UCSD-AML1 (cell line): ENCODE data around the gene PIGK.
"Not testable (repeated sequence)": the region's sequence is repeated elsewhere in the genome, so short reads cannot be mapped to it uniquely, and the experiment has no call there.

Experiments
- DNase-seq: peaks from one replicate; lab custom pipeline; 2025; ENCODE audit not compliant: unreplicated experiment; lab: John Stamatoyannopoulos, UW

PIGK gene

GRCh38 chr1:77197351-77197750, 21.9 kb downstream of the PIGK start:
- no peak for DNase-seq

DNA sequence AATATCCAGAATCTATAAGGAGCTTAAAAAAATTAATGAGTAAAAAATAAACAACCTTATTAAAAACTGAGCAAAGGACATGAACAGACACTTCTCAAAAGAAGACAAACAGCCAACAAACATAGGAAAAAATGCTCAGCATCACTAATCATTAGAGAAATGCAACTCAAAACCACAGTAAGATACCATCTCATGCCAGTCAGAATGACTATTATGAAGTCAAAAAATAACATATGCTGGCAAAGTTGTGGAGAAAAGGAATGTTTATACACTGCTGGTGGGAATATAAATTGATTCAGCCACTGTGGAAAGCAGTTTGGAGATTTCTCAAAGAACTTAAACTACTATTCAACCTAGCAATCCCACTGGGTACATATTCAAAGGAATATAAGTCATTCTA, 25.3 kb downstream of the PIGK start:
- no peak for DNase-seq

DNA sequence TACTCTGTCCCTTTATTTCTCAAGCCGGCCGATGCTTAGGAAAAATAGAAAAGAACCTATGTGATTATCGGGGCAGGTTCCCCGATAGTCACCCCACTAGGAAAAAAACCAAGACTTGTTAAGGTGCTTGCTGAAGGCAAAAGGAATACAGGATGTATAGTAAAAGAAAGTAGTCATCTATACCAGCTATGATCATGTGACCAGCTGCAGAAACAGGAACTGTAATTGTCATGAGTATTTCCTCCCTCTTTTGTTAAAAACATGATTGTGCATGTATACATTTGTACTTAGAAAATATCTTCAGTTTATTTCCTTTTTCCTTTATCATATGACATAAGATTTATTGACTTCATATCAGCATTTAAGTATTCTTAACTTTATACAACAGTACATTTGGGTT, 30.5 kb downstream of the PIGK start:
- DNase-seq, result no peak

DNA sequence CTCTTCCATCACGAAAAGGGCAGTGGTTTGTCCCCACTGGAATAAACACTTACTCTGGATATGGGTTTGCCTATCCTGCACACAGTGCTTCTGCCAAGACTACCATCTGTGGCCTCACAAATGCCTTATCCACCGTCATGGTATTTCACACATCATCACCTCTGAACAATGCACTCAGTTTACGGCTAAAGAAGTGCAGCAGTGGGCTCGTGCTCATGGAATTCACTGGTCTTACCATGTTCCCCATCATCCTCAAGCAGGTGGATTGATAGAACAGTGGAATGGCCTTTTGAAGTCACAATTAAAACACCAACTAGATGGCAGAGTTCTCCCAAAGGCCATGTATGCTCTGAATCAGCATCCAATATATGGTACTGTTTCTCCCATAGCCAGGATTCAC, 32.3 kb downstream of the PIGK start:
- DNase-seq, result not testable (repeated sequence)

DNA sequence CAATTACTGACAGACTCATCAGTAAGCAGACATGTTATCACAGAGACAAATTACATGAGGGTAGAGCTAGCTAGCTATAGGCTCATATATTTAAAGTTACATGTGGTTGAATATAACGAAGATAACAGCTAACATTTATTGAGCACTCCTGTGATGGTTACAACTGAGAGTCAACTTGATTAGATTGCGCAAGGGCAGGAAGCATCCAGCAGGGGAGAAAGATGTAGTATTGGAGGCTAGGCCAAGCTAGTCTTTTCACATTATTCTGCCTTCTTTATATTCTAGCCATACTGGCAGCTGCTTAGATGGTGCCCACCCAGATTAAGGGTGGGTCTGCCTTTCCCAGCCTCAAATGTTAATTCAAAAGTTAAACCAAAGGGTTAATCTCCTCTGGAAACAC, 37.1 kb downstream of the PIGK start:
- DNase-seq, result no peak

- DNase-seq, result no peak
These were observed 39.6 kb downstream of the PIGK start for GRCh38 chr1:77179632-77180031.

DNA sequence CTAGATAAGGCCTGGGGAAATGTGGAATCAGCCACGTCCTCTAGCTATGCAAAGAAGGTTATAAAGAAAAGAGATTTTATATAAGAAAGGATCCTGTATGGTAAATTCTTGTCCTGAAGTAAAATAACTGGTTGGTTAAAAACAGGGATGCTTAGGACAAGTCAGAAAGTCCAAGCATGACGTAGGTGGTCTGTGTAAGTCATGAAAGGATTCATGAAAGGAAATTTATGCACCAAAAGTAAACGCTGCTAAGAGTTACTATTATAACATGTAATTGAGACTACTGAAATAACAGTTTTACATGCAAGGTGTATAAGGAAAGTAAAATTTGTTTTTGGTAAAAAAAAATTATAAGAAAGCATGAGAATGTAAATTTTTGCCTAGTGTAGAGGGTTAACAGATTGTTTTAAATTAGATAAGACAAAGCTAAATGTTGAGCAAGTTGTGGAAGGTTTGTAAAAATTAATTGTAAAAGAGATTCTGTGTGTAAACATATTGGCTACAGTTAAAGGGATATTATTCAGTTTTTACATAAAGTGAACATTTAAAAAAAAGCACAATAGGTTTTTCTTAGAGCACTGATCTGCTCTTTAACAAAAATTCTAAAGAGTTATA, 43.9 kb downstream of the PIGK start:
- DNase-seq, result no peak

DNA sequence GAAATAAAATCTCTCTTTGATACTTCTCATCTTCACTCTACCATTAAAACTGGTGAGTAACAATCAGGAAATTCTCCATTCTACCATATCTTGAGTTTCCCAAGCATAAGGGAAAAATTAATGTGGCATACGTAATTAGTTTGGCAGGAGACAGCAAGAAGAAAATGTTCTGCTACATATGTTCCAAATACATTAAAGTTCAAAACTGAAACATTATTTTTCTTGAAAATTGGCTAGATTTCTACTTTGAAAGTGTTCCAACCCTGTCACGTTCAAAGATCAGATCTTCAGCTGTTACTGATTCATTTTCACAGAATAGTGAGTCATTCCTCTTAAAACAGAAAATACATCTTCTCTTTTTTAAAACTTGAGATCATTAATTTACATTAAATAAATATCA, 48.5 kb downstream of the PIGK start:
- no peak for DNase-seq

DNA sequence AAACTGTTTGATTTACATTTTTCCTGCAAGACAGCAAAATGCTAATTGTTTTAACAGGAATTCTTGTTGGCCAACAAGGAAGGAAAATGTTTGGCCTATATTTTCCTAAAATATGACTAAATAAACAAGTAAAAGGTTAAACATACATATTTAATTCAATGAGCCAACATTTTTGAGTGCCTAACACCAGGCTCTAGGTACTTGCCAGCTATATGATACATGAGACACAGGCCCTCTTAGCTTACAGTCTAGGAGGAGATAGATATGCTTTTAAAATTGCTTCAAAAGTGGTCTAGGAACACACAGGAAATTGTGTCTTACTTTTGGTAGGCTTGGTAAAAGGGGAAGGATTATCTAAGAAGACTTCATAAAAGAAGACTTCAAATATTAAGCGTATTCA, 50.9 kb downstream of the PIGK start:
- DNase-seq, result no peak

- DNase-seq, result no peak
These were observed 54.7 kb downstream of the PIGK start for GRCh38 chr1:77164434-77164944.

- DNase-seq, result not testable (repeated sequence)
These were observed 59.5 kb downstream of the PIGK start for GRCh38 chr1:77159706-77160105.

DNA sequence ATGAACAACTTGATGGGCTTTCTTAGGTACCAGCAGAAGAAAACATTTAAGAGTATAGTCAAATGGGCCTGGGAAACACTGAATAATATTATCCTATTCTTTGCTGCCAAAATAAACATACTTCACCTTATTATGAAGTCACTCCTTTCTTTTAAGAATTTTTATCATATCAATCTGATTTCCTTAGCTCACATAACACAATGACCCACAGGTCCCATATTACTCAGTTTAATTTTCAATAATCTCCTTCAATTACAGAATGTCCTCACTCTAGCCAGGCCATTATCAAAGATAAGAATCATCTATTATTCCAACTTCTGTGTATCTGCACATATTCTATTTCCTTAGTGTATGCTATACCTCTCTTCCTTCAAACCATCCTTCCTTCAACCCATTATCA, 63.0 kb downstream of the PIGK start:
- DNase-seq, result no peak

DNA sequence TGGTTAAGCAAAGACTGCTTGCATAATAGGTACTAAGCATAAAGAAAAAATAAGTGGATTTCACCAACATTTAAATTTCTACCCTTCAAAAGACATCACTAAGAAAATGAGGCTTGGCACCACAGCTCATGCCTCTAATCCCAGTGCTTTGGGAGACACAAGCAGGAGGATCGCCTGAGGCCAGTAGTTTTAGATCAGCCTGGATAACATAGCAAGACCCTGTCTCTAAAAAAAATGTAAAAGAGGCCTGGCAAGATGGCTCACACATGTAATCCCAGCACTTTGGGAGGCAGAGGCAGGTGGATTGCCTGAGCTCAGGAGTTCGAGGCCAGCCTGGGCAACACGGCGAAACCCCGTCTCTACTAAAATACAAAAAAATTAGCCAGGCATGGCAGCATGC, 73.0 kb downstream of the PIGK start:
- DNase-seq, result no peak

DNA sequence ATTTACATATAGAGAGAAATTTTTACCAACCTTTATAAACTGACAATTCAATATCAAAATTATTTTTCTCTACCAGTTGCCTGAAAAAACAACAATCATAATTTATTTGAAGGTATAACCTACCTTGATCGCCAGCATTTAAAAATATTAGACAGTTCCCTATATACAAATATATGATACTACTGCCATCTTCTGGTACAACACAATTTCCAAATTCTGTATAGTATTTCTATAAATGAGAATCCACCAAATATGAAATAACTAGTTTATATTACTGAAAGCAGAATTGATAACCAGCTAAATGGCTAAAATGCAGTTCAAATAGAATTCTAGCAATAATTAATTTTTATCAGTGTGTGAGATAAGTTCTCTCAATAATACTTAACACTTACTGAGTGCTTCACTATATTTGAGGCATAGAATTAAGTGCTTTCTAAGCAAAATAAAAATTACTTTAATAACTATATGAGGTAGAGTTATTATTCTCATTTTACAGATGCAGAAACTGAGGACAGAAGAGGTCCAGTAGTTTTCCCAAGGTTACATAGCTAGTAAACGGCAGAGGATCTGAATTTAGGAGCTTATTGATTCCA, 75.6 kb downstream of the PIGK start:
- DNase-seq, result no peak

DNA sequence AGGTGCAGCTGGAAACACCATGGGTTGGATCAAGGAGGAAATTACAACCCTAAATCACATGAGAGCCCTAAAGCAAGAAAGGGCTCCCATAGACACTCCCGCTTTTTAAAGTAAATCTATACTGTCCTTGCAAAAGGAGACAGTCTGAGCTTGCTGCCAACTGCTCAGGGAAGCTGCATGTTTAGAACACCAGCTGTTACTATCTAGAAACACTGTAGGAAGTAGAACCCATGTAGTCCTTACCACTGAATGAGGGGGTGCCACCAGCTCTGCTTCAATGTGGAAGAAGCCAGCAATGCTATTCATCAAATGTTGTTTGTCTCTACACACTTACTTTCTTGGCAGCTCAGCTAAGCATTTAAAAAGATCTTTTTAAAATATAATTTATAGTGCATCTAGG, 79.8 kb downstream of the PIGK start:
- no peak for DNase-seq

GRCh38 chr1:77134359-77134758, 84.9 kb downstream of the PIGK start:
- no peak for DNase-seq

- DNase-seq, result no peak
These were observed 85.4 kb downstream of the PIGK start for GRCh38 chr1:77133731-77134358.

DNA sequence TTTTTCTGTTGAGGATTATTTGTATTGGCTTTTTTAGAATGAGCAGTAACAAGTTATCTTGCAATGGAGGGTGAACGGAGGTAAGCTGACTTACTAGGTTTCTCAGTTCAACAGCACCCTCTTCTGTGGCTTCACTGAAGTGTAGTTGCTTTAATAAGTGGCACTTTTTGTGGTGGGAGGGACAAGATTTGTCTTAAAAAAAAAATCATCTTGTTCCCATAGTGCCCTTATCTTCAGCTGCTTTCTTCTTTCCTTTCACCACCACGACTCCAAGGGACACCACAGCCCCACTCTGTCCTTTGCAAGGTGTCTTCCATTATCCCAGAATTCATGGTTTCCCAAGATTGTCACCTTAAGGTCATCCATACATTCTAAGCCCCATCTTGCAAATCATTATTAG, 92.9 kb downstream of the PIGK start:
- DNase-seq, result no peak

DNA sequence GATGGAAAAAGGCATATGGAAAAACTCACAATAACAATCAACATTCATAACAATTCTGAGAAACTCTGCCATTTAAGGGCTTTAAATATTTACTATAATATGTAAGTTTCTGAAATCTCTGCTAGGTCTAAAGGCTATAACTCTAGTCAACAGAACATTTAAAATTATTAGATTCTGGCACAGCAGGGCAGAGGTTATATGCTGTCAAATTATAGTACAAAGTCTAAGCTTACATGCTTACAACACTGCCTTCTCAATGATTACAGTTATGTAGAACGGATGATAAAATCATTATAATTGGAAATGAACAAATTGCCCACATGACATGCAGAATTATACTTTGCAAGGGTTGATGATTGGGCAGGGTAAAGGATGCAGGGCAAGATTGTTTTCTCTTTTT, 97.7 kb downstream of the PIGK start:
- no peak for DNase-seq

GRCh38 chr1:77120950-77121349, 98.3 kb downstream of the PIGK start:
- no peak for DNase-seq

- DNase-seq, result no peak
These were observed 100.5 kb downstream of the PIGK start for GRCh38 chr1:77118712-77119111.

DNA sequence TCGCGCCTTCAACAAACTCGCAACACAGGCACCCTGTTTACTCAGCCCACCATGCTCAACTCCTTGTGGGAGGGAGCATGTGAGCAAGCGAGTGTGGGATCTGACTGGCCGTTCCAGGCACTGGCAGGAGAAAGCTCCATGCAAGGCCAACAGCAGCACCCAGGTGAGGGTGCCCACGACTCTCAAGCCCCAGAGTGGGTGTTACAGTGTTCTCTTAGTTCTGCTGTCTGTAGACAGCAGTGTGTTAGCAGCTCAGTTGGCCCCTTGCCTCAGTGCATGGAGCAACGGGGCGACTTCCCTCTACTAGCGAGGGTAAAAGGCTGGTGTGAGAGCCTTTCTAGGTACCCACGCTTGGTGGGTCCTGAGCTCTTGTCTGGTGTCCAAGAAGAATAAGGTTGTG, 114.6 kb downstream of the PIGK start:
- DNase-seq, result no peak

- no peak for DNase-seq
These were observed 115.7 kb downstream of the PIGK start for GRCh38 chr1:77103486-77103885.
